GM10248 (cell line): ENCODE measurements around the gene SCNM1.
"Not testable (repeated sequence)": the region's sequence is repeated elsewhere in the genome, so short reads cannot be mapped to it uniquely, and the experiment has no call there.

Source experiments
- CTCF ChIA-PET: fragments of 300-600 bp; sonication (Branson Sonifier 250); formaldehyde crosslinking; extraction: SDS; loops from one replicate; lab custom pipeline; 2021; ENCODE audit warnings: antibody characterized with exemption; lab: Yijun Ruan, JAX
- POLR2A ChIA-PET: fragments of 350-650 bp; sonication (Branson Sonifier 250); formaldehyde crosslinking; extraction: SDS; loops from one replicate; lab custom pipeline; 2020; ENCODE audit warnings: antibody characterized with exemption; lab: Yijun Ruan, JAX
- DNase-seq: peaks from one replicate; pipeline ENCODE4 v3.0.0; 2012; ENCODE audit errors: extremely low spot score
- TF ChIP-seq, protein P1 (sequence below): IDR thresholded peaks from 2 replicates; pipeline ENCODE4 v1.5.1; 2012; ENCODE audit warnings: mild to moderate bottlenecking, low read depth; ENCODE audit errors: extremely low read depth, missing control alignments, control extremely low read depth

SCNM1 gene

DNA sequence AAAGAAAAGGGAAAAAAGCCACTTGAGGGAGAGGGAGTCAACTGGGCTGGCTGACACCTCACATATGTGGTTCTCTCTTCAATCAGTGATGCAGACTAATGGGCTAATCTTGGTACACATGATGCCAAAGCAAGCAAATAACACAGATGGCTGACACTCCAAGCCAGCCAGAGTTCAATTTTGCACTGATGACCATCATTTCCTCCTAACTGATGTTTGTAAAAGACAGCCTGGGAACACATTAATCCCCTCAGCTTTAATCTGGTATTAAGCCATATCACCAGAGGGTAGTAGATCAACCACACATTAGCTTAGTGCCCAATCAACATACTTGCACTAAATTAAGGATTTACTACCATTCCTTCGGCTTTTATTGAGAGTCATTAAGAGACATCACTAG, 21.3 kb downstream of the SCNM1 start:
- CTCF ChIA-PET, result interaction anchor here (1.2 to 1.5 kb wide), 4 partner anchors 11 to 87 kb away, joined by 3 to 4 read pairs (median 3); partner anchors contain the start of gene TMOD4
- POLR2A ChIA-PET, result no interaction called here
- no peak for DNase-seq
- TF ChIP-seq, protein P1, sequence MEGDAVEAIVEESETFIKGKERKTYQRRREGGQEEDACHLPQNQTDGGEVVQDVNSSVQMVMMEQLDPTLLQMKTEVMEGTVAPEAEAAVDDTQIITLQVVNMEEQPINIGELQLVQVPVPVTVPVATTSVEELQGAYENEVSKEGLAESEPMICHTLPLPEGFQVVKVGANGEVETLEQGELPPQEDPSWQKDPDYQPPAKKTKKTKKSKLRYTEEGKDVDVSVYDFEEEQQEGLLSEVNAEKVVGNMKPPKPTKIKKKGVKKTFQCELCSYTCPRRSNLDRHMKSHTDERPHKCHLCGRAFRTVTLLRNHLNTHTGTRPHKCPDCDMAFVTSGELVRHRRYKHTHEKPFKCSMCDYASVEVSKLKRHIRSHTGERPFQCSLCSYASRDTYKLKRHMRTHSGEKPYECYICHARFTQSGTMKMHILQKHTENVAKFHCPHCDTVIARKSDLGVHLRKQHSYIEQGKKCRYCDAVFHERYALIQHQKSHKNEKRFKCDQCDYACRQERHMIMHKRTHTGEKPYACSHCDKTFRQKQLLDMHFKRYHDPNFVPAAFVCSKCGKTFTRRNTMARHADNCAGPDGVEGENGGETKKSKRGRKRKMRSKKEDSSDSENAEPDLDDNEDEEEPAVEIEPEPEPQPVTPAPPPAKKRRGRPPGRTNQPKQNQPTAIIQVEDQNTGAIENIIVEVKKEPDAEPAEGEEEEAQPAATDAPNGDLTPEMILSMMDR, result no peak

DNA sequence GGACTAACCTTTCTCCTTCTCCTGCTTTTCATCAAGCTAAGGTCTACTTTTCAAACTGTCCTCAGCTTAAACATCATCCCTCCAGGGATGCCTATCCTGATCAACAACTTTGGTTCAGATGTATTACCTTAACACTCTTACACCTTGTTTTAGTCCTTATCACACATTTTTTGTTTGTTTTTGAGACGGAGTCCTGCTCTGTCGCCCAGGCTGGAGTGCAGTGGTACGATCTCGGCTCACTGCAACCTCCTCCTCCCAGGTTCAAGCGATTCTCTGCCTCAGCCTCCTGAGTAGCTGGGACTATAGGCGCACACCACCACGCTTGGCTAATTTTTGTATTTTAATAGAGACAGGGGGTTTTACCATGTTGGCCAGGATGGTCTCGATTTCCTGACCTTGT, 22.7 kb downstream of the SCNM1 start:
- CTCF ChIA-PET, result interaction anchor here (0.9 to 1.4 kb wide), 3 partner anchors 11 to 118 kb away, joined by 3 to 5 read pairs (median 3); partner anchors contain the start of gene GABPB2
- POLR2A ChIA-PET, DNase-seq: not testable (repeated sequence)

- peak; percentile 94 for DNase-seq
- CTCF ChIA-PET, result interaction anchor here (0.9 to 1.7 kb wide), 10 partner anchors 12 to 119 kb away, joined by 3 to 15 read pairs (median 4); partner anchors contain the start of genes GABPB2, TMOD4 and TNFAIP8L2
- TF ChIP-seq, protein P1, result no peak
- POLR2A ChIA-PET, result interaction anchor here (0.5 to 1.3 kb wide), 8 partner anchors 9 to 93 kb away, joined by 3 to 8 read pairs (median 4); partner anchors contain the start of genes LYSMD1, PSMD4 and ZNF687
Measured at GRCh38 chr1:151189637-151190445, 23.9 kb downstream of the SCNM1 start, which contains the start of gene VPS72. Gene VPS72 (minus strand): TSS chr1:151190197. CDS start chr1:151190121, 76 bp downstream.

DNA sequence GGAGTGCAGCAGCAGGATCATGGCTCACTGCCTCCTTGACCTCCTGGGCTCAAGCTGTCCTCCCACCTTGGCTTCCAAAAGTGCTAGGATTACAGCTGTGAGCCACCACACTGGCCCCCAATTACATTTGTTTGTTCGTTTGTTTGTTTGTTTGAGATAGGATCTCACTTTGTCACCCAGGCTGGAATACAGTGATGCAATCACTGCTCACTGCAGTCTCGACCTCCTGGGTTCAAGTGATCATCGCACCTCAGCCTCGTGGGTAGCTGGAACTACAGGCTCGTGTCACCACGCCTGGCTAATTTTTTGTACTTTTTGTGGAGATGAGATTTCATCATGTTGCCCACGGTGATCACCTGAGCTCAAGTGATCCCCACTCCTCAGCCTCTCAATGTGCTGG, 26.1 kb downstream of the SCNM1 start:
- ChIA-PET POLR2A (no interaction called here), CTCF (interaction anchor here (1.2 to 2.1 kb wide), 3 partner anchors 10 to 59 kb away, joined by 3 to 7 read pairs (median 5); partner anchors contain the start of gene TNFAIP8L2)
- TF ChIP-seq, protein P1, result no peak
- DNase-seq, result no peak

GRCh38 chr1:151193304-151193703, 27.4 kb downstream of the SCNM1 start:
- ChIA-PET CTCF (interaction anchor here (0.9 to 2.1 kb wide), 4 partner anchors 8 to 59 kb away, joined by 3 to 7 read pairs (median 4); partner anchors contain the start of gene TNFAIP8L2), POLR2A (no interaction called here)
- TF ChIP-seq, protein P1, result no peak
- DNase-seq, result no peak

GRCh38 chr1:151193856-151194255, 27.9 kb downstream of the SCNM1 start:
- TF ChIP-seq, protein P1, result no peak
- CTCF ChIA-PET, result no interaction called here
- DNase-seq, result no peak
- POLR2A ChIA-PET, result no interaction called here

DNA sequence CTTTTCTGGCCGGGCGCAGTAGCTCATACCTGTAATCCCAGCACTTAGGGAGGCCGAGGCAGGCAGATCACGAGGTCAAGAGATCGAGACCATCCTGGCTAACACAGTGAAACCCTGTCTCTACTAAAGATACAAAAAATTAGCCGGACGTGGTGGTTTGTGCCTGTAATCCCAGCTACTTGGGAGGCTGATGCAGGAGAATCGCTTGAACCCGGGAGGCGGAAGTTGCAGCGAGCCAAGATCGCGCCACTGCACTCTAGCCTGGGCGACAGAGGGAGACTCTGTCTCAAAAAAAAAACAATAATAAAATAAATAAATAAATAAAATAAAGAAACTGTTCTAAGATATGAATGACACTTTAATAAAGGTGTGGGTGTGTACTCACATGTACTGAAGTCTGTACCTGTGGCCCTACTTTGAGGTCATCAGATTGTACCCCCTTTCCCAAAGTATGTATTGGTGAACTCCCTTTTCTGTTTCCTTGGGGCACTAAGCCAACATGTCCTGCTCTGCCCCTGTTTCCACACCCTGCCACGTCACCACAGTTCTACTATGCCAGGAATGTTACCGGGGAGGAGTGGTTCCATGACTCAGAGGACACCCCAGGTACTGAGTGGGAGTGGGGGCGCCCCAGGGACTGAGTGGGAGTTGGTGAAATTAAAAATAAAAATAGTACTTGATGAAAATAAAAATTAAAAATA, 29.1 kb downstream of the SCNM1 start:
- DNase-seq, POLR2A ChIA-PET: not testable (repeated sequence)
- CTCF ChIA-PET, result interaction anchor here (0.7 to 1.2 kb wide), 6 partner anchors 13 to 88 kb away, joined by 3 to 5 read pairs (median 4); partner anchors contain the start of genes PSMD4 and TMOD4
